HG02642 (cell line): ENCODE results near the gene C1QTNF9.
"Not testable (repeated sequence)": the region's sequence is repeated elsewhere in the genome, so short reads cannot be mapped to it uniquely, and the experiment has no call there.

ENCODE experiments used
- ATAC-seq: cut with Tn5 transposase; IDR thresholded peaks from one replicate; pipeline ENCODE4 v1.9.1; 2021; ENCODE audit warnings: mild to moderate bottlenecking; ENCODE audit not compliant: unreplicated experiment, poor library complexity

Gene C1QTNF9

GRCh38 chr13:24358836-24359235, 49.5 kb downstream of the C1QTNF9 start:
- ATAC-seq: not testable (repeated sequence)

GRCh38 chr13:24359252-24359651, 49.9 kb downstream of the C1QTNF9 start:
- not testable (repeated sequence) for ATAC-seq

DNA sequence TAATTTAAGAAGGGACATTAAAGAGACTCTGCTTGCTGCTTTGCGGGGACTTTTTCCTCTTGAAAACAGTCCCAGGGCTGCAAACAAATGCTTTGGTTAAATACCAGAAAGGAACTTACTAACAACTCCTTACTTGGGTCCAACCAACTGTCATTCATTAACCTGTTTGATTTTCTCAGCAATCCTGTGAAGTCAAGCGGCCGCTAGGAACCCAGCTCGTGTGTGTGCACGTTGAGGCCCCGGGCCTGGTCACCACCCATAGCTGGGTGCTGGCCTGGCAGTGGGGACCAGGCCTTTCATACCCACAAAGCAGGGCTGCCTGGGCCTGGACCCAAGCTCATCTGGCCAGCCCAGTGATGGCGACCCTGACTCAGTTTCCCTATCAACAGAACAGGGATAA, 50.7 kb downstream of the C1QTNF9 start:
- no peak for ATAC-seq

DNA sequence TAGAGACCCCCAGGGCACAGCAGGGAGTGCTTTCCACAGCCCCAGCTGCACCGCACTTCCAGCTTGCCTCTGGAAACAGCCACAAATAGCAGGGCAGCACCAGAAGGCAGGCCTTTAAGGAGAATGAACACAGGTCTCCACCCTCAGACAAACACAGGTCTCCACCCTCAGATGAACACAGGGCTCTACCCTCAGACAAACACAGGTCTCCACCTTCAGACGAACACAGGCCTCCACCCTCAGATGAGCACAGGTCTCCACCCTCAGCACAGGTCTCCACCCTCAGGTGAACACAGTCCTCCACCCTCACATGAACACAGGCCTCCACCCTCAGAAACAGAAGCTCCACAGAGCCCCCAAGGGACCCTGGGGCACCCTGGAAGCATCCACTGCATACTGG, 51.7 kb downstream of the C1QTNF9 start:
- ATAC-seq: no peak

- ATAC-seq: no peak
Measured at GRCh38 chr13:24361852-24362366, 52.5 kb downstream of the C1QTNF9 start.

DNA sequence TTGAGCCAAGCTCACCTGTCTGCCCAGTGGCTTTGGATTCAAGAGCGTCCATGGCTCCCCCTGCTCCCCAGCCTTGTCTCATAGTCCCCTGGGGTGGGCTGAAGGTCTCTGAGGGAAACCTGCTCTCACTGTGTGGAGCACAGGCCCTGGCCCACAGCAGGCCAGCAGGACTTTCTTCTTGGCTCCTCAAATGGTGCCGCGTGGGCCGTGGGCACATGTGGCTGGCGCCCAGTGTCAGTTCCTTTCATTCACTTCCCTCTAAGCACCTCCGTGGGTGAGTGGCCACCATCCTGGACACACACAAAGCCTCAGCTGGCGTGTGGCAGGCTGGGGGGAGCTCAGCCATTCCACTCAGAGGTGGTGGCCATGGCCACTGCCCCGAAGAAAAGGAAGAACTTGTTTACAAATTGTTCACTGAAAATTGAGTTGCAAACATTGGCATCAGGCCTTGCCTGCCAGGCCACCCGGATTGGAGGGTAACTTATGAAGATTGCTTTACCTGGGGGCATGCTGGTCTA, 53.1 kb downstream of the C1QTNF9 start:
- no peak for ATAC-seq

DNA sequence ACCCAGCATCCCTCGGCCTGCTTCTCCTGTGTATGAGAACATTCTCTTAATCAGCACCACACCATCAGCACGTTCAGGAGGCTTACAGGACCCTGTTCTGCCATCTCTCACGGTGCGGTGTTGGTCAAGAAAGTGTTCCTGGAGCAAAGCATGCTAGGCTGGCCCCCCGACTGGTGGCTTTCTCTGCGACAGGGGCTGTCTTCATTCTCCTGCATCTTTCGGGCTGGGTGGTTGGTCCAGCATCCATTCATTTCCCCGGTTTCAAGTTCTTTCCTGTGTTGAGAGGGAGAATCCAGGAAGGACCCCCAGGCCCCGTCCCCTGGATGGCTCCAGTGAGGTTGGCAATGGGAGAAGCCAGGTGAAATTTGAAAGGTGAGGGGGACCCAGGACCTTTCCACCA, 55.8 kb downstream of the C1QTNF9 start:
- ATAC-seq: no peak

DNA sequence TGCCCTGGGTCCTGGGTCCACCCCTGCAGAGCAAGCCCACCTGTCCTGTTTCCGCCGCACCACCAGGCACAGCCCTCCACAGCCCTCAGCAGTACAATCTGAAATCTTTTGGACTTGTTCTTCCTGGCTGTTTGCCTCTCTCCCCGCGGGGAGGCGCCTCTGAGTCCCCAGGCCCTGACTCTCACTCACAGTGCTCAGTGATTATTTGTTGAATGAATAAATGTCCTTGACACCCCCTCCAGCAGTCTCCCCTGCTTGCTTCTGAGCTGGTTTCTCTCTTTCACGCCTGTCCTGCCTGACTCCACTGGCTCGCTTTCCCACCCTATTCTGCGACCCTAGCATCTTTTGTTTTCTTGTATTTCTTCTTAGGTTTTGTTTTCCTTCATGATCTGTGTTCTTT, 56.9 kb downstream of the C1QTNF9 start:
- ATAC-seq: not testable (repeated sequence)

- ATAC-seq: not testable (repeated sequence)
Measured at GRCh38 chr13:24371273-24371672, 61.9 kb downstream of the C1QTNF9 start.
